Amniotic epithelial cell (primary cell): Measurements from ENCODE around the gene RMI2.
A peak's percentile ranks its signal among the peaks of the same experiment; 100 is the strongest.
"Not testable (repeated sequence)": the region's sequence is repeated elsewhere in the genome, so short reads cannot be mapped to it uniquely, and the experiment has no call there.

Source experiments
- DNase-seq: peaks from one replicate; pipeline ENCODE4 v3.0.0-alpha.2; 2010; ENCODE audit warnings: low read depth

RMI2 gene

DNA sequence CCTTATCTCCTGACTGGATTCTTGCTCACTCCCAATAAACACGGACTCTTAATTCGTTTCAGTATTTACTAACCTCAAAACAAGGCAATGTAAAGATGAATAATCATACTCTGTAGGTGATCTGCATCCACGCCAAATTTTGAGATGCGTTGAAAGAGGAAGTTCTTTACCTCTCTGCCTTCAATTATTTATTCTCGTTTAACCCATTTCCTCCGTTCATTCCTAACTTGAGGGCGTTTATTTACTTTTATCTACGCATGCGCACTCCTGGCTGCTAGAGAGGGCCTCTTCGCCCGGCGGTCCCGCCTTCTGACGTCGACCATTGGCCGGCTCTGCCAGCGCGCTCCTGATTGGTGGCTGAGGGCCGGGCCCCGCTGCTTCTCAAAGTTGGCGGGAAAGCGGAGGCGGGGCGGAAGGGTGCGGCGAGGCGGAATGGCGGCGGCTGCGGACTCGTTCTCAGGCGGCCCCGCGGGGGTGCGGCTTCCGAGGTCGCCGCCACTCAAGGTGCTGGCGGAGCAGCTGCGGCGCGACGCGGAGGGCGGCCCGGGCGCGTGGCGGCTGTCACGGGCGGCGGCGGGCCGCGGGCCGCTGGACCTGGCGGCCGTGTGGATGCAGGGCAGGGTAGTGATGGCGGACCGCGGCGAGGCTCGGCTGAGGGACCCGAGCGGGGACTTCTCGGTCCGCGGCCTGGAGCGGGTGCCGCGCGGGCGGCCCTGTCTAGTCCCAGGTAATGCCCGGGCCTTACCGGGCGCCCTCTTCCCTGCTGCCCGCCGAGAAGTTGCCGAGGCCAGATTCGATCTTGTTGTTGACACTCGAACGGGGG, at the start of gene RMI2:
TSS of gene RMI2 (plus strand) at position 420 of the 823 bp plus-strand sequence. CDS start at position 433, 13 bp downstream.
- peak; percentile 86 for DNase-seq

DNA sequence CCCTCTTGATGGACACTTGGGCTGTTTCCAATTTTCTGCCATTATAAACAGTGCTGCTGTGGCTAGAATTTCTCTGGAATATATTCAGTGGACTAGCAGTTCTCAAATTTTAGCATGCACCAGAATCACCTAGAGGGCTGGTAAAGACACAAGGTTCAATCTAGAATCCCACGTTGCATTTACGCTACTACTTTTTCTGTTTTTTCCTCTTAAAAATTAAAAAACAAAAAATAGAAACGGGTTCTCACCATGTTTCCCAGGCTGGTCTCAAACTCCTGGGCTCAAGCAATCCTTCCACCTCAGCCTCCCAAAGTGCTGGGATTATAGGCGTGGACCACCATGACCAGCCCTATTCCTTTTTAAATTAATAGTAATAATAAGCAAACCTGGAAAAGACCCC, 49.6 kb upstream of the RMI2 start:
- no peak for DNase-seq

GRCh38 chr16:11296351-11296705, 48.9 kb upstream of the RMI2 start:
- DNase-seq = no peak

- peak; percentile 33 for DNase-seq
These were observed 48.4 kb upstream of the RMI2 start for GRCh38 chr16:11296706-11297491.

DNA sequence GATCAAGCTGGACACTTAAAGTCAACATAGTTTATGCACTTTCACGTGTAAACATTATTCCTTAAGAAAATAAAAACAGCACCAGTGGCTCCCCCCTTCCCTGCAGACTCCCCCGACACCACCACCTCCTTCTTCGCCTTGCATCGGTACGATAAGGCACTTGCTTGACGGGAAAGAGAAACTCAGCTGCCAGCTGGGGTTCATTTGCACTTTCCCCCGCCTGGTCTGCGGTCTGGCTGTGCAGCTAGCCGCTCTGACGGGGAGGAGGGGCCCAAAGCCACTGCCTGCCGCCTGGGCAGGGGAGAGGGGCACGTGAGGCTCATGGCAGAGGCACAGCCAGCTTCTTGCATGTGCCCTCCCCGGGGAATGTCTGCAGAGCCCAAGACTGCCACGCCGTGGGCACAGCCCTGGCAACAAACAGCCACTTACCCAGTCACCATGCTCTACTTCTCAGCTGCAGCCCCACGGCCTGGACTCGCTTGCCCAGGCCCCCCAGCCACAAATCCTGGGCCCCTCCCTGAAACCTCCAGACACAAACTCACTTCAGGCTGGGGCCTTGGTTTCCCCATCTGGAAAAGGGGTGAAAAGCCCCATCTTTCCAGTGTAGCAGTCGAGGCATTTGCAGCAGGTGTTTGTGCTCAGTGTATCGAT, 47.6 kb upstream of the RMI2 start:
- peak; percentile 61 for DNase-seq

- no peak for DNase-seq
These were observed 46.9 kb upstream of the RMI2 start for GRCh38 chr16:11298143-11298900.

DNA sequence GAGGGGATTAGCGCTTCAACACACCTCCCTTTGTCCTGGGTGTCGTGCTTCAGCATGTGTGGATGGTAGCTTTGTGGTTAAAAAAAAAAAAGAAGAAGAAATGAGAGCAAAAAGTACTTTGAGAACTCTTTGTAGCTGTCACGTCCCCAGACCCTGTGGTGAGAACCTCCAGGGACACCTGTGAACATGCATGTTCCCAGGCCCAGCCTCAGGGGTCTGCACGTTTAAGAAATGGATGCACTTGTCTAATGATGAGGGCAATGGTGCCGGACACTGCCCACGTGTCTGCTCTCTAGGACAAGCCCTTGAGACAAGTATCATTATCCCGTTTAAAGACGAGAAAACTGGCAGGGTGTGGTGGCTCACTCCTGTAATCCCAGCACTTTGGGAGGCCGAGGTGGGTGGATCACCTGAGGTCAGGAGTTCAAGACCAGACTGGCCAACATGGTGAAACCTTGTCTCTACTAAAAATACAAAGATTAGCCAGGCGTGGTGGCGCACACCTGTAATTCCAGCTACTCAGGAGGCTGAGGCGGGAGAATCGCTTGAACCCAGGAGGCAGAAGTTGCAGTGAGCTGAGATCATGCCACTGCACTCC, 46.2 kb upstream of the RMI2 start:
- not testable (repeated sequence) for DNase-seq

DNA sequence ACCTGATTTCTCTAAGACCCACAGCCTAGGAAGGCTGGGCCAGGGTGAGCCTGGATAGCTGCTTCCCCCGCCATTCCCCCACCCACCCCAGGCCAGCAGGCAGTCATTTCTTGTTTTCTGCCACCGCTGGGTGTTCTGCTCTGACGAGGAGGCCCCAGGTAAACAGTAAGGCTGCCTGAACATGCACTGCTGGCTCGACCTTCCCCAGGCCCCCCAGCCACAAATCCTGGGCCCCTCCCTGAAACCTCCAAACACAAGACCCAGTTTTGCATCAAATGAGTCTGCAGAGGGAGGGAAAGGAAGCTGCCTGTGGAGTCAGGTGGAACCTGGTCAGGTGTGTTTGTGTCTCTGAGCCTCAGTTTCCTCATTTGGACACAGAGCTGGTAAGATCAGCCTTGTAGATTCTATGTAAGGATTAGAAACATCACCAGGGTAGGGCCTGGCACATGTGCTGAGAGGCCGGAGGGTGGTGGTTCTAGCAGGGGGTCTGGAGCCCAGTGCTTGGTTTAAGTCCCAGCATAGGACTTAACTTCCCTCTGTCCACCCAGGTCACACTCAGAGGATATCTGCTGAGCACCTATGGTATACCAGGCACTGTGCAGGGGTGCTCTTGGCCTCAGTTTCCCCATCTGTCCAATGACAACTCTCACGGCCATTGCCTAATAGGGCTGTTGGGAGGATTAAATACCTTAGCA, 45.2 kb upstream of the RMI2 start:
- no peak for DNase-seq

DNA sequence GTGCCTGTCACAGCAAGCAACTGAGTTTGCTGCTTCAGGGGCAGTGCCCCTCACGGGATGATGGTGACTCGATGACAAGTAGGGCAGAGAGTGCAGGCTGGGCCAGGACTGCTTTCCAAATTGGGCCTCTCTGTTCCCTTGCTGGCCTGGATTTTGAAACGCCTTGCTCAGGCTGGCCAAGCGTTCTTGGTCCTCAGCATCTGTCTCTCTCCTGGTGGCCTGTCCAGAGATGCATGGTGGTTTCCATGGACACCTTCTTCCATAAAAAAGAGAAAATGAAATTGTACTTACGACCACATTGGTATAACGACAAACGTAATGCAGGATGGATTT, 44.7 kb upstream of the RMI2 start:
- no peak for DNase-seq

DNA sequence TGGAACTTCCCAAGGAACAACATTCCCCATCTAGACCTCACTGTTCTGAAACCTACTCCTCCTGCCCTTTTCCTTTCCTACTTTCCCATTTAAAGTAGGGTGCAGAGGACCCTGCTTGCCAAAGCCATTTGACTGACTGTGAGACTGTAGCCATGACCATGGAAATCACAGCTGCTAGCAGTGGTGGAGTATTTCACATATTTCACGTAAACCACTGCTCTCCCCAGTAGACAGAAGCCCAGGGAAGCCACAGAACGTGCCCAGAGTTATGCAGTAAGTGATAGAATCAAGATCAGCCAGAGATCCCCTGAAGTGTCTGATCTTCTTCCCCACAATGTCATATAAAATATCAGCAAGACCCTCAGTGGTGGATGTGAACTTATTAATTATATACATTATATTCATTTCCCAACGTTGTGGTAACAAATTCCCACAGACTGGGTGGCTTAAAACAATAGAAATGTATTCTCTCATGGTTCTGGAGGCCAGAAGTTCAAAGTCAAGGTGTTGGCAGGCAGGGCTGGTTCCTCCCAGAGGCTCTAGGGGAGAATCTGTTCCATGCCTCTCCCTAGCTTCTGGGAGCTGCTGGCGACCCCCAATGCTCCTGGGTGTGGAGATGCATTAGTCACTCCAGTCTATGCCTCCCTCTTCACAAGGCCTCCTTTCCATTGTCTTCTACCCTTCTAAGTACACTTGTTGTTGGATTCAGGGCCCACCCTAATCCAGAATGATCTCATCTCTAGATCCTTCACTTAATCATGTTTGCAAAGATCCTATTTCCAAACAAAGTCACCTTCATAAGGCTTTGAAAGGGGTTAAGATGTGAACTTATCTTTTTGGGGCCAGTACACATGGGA, 43.4 kb upstream of the RMI2 start:
- DNase-seq = no peak

DNA sequence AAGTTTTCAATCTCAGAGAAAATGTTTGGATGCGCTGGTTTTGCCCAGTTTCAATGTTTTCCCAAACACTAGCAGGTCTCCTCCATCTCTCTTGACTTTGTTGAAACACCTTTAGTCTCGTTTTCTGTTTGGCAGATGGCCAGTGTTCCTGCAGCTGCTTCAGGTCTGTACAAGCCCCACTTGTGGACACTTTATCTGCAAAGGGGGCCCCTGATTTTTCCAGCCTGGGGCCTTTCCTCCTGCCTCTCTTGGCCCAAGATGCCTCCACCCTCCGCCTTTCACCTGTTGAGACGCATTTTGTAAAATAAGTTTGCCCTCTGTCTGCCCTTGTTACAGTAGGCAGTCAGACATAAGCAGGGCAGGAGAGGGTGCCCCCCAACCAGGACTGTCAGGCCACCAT, 42.3 kb upstream of the RMI2 start:
- no peak for DNase-seq

DNA sequence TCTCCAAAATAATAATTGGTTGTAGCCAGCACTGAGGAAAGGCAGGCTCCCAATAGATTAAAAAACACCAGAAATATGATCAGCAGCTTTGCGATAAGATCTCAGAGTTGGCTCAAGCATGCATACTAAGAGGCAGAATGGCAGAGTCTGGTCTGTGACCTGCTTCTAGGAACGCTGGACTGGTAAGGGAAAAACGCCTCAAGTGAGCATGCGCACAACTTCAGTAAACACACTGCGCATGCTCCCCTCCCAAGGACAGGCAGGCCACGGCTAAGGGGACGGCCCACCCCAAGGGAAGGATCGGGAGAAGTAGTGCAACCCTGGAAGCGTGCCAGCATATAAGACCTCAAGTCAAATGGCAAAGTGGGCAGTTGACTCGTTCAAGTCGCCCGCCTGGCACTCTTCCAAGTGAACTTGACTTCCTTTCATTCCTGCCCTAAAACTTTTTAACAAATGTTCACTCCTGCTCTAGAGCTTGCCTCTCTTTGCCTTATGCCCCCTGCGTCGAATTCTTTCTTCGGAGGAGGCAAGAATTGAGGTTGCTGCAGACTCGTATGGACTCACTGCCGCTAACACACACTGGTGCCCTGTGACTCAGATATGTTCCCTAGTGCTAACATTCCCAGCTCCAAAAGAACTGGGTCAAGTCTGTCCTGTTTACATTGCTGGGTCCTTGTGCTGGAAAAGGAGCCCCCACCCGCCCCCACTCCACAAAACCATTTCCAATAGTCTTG, 41.7 kb upstream of the RMI2 start:
- peak; percentile 63 for DNase-seq

- no peak for DNase-seq
These were observed 38.9 kb upstream of the RMI2 start for GRCh38 chr16:11306381-11306780.

DNA sequence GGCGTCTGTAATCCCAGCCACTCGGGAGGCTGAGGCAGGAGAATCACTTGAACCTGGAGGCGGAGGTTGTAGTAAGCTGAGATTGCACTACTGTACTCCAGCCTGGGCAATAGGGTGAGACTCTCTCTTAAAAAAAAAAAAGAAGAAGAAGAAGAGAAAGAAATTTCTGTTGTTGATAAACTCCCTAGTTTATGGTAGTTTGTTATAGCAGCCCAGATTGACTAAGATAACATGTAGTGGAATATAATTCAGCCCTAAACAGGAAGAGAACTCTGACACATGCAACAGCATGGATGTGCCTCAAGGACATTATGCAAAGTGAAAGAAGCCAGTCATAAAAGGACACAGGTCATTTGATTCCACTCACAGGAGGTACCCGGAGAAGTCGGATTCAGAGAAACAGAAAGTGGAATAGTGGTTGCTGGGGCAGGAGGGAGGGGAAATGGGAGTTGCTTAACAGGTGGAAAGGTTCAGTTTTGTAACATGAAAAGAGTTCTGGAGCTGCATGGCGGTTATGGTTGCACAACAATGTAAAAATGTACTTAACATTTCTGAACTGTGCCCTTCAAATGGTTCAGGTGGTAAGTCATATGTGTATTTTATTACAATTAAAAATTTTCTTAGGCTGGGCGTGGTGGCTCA, 38.1 kb upstream of the RMI2 start:
- peak; percentile 51 for DNase-seq

GRCh38 chr16:11307639-11308492, 37.4 kb upstream of the RMI2 start:
- DNase-seq = no peak

- no peak for DNase-seq
These were observed 36.6 kb upstream of the RMI2 start for GRCh38 chr16:11308493-11309283.
